ENCODE results near the gene OTUD7B. TPM values are rescaled to one million over a fixed set of nuclear protein-coding genes. Genes with fewer than 3 reads are reported as not detected.
A peak's percentile ranks its signal among the peaks of the same experiment; 100 is the strongest.

OTUD7B gene
- total RNA-seq, 1 donor: 17.7 TPM

- TF ChIP-seq, protein P1, sequence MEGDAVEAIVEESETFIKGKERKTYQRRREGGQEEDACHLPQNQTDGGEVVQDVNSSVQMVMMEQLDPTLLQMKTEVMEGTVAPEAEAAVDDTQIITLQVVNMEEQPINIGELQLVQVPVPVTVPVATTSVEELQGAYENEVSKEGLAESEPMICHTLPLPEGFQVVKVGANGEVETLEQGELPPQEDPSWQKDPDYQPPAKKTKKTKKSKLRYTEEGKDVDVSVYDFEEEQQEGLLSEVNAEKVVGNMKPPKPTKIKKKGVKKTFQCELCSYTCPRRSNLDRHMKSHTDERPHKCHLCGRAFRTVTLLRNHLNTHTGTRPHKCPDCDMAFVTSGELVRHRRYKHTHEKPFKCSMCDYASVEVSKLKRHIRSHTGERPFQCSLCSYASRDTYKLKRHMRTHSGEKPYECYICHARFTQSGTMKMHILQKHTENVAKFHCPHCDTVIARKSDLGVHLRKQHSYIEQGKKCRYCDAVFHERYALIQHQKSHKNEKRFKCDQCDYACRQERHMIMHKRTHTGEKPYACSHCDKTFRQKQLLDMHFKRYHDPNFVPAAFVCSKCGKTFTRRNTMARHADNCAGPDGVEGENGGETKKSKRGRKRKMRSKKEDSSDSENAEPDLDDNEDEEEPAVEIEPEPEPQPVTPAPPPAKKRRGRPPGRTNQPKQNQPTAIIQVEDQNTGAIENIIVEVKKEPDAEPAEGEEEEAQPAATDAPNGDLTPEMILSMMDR (IDR thresholded peaks at IDR 0.05; ENCODE audit: insufficient read depth, low read length): no peak
- H3K4me3 ChIP-seq (ENCODE audit: low read depth, low read length): no peak overlapping the region
- DNase-seq (ENCODE audit: low read depth): no peak
Measured at GRCh38 chr1:150017206-150017750, 6.8 kb upstream of the OTUD7B start.

DNA sequence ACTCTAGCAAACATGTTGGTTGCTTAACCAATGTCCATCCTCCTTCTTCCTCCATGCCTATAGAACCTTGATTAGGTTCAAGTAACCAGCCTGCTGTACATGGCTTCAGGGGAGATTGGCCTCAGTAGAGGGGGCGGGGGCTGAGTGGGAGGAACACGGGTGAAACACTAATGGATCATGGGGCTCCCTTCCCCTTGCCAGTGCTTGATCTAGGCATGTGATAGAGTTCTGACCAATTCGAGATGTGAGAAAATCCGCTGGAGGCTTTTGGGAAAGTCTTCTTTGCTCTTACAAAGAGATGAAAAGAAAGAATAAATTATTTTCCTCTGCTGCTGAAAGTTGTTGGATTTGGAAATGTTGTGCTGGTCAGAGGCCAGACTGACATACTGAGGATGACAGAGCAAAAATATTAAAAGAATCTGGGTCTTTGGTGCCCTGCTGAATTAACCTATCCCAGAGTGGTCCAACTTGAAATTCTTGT, 5.2 kb upstream of the OTUD7B start:
- TF ChIP-seq, protein P1 (IDR thresholded peaks at IDR 0.05; ENCODE audit: insufficient read depth, low read length): no peak
- no peak for DNase-seq (ENCODE audit: low read depth)
- H3K4me3 ChIP-seq (ENCODE audit: low read depth, low read length): no peak overlapping the region

GRCh38 chr1:150012611-150013010, 2.1 kb upstream of the OTUD7B start:
- no peak overlapping the region for H3K4me3 ChIP-seq (ENCODE audit: low read depth, low read length)
- no peak for DNase-seq (ENCODE audit: low read depth)
- TF ChIP-seq, protein P1 (IDR thresholded peaks at IDR 0.05; ENCODE audit: insufficient read depth, low read length): no peak

GRCh38 chr1:150009604-150010392, 728 bp downstream of the OTUD7B start:
- DNase-seq (ENCODE audit: low read depth): peak; percentile 75
- TF ChIP-seq, protein P1 (IDR thresholded peaks at IDR 0.05; ENCODE audit: insufficient read depth, low read length): no peak
- H3K4me3 ChIP-seq (ENCODE audit: low read depth, low read length): peak overlapping the region; percentile 92

DNA sequence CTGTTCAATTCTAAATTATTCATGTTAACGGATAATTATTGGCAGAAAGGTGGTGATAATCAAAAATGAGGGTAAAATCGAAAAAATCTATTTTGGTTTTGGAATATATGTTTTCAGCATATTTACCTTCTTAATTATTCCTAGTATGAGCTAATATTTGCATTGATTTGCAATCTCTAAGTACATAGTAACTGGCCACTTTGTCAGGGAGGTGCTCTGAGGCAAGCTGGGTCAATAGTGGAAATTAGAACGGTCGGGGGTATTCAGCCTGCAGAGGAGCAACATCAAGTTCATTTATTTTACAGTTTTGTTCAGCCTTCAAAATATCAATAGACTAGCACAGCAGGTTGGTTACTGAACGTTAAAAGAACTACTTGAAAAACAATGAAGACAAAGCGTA, 1.8 kb downstream of the OTUD7B start:
- TF ChIP-seq, protein P1 (IDR thresholded peaks at IDR 0.05; ENCODE audit: insufficient read depth, low read length): no peak
- no peak for DNase-seq (ENCODE audit: low read depth)
- H3K4me3 ChIP-seq (ENCODE audit: low read depth, low read length): peak overlapping the region; percentile 92

DNA sequence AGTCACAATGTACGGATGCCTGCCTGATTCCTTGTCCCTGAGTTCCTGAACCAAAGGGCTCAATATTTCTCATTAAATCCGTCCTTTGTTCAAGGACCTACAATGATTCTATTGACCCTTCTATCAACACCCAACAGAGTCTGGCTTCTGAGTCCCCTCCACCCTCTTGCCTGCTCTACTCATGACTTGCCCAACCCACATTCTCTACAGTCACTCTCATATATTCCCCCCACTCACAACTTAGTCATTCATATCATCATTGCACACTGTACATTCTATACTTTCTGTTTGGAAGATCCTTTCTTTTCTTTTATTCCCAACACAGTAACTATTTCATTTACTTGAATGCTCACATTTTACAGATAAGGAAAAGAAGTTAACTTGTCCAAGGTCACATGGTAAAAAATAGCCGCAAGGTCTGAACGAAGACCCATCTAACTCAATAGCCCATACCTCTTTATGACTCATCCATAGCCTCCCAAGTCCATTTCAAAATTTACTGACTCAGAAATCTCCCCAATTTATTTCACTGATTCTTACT, 3.6 kb downstream of the OTUD7B start:
- TF ChIP-seq, protein P1 (IDR thresholded peaks at IDR 0.05; ENCODE audit: insufficient read depth, low read length): no peak
- no peak overlapping the region for H3K4me3 ChIP-seq (ENCODE audit: low read depth, low read length)
- DNase-seq (ENCODE audit: low read depth): peak; percentile 49
